Ramos (cell line): Measurements from ENCODE around the gene GPATCH4.
"Not testable (repeated sequence)": the region's sequence is repeated elsewhere in the genome, so short reads cannot be mapped to it uniquely, and the experiment has no call there.

ENCODE experiments used
- in situ Hi-C: fragments of 300-500 bp; cut with MboI; formaldehyde crosslinking; loops from one replicate; pipeline ENCODE4 v1.14.3; 2022; ENCODE audit warnings: low sequenced_read_pairs; ENCODE audit not compliant: unreplicated experiment

The GPATCH4 gene

GRCh38 chr1:156598731-156599432 is 2.4 kb downstream of the GPATCH4 start:
- in situ Hi-C loops = no loop called here

DNA sequence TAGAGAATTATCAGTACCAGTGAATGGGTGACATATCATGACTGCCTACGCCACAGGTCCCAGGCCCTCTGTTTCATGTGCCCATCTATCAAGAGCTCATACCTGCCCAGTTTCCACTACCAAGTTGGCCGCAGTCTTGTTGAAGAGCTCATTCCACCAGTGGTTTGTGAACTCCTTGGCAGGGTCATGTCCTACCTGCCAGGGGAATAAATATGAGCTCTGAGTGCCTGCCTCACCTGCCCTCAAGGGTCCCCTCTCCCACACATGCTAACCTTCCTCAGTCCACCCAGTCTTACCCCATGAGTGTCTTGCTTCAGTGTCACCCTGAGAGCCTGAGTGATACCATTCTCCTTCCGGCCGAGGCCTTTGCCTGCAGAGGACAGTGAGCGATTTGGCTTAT is 3.2 kb downstream of the GPATCH4 start:
- in situ Hi-C loops = no loop called here

GRCh38 chr1:156596426-156596825 is 4.9 kb downstream of the GPATCH4 start:
- in situ Hi-C loops = no loop called here

GRCh38 chr1:156595016-156595415 is 6.3 kb downstream of the GPATCH4 start:
- in situ Hi-C loops = no loop called here

DNA sequence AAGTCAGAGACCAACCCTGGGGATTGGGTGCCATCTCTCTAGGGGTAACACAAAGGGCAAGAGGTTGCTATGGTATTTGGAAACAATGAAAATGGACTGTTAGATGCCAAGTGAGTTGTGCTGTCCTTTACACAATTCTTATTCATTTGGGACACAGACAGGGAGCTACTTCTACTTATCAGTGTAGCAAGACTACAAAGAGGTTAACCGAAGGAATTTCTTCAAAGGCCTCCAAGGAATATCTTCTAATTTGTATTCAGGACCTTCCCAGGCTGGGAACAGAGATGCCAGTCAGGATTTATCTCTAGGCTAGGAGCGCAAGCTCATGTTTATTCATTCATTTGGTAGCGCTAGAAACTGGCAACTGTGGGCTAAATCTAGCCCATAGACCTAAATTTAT is 7.1 kb downstream of the GPATCH4 start:
- in situ Hi-C loops = no loop called here

- in situ Hi-C loops = no loop called here
These were observed 7.7 kb downstream of the GPATCH4 start for GRCh38 chr1:156593661-156593989.

GRCh38 chr1:156592910-156593660 is 8.2 kb downstream of the GPATCH4 start:
- in situ Hi-C loops = no loop called here

DNA sequence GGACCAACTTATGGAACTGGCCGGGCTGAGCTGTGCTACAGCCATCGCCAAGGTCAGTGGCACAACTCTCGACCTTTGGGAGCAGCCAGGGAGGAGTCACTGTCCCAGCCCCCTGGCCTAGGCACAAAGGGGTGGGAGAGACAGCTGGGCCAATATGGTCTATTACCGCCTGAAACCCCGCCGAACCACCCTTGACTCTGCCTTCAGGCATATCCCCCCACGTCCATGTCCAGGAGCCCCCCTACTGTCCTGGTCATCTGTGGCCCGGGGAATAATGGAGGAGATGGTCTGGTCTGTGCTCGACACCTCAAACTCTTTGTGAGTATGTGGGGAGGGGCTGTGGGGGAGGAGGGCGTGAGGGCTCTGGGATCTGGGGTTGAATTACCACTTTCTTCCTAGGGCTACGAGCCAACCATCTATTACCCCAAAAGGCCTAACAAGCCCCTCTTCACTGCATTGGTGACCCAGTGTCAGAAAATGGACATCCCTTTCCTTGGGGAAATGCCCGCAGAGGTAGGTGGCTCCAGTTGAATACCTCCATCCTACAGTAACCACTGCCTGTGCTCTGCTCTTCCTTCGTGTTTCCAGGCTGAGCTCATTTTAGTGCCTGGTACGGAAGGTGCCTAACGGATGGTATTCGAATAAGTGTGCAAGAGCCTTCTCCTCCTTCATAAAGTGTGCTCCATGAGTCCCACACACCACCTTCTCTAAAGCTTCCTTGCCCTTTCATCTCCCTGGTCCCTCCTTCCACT is 8.9 kb downstream of the GPATCH4 start:
- in situ Hi-C loops = no loop called here

DNA sequence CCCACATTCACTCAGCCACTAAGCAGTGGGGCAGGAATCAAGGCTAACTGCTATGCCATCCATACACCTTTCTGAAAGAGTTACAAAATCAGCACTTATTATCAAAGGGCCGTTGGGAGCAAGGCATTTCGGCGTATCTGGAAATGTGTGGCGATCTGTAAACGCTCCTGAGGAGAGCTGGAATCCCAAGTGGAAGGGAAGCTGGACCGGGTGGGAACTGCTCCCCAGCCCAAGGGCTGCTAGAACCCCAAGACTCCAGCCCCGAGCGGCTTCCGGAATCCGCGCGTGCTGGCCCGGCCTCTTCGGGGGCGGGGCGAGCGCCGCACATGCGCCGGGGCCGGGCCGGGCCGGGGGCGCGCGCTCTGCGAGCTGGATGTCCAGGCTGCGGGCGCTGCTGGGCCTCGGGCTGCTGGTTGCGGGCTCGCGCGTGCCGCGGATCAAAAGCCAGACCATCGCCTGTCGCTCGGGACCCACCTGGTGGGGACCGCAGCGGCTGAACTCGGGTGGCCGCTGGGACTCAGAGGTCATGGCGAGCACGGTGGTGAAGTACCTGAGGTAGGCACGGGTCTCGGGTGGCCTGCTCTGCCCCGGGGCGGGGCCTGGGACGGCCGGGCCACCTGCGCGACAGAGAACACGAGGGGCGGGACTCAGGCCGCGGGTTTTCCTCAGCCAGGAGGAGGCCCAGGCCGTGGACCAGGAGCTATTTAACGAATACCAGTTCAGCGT is 9.7 kb downstream of the GPATCH4 start, which contains the start of gene NAXE:
TSS of gene NAXE (plus strand) at position 345 of the 726 bp plus-strand sequence. CDS start at position 374, 29 bp downstream.
- in situ Hi-C loops = no loop called here

- in situ Hi-C loops = no loop called here
These were observed 10.2 kb downstream of the GPATCH4 start for GRCh38 chr1:156591181-156591431.

DNA sequence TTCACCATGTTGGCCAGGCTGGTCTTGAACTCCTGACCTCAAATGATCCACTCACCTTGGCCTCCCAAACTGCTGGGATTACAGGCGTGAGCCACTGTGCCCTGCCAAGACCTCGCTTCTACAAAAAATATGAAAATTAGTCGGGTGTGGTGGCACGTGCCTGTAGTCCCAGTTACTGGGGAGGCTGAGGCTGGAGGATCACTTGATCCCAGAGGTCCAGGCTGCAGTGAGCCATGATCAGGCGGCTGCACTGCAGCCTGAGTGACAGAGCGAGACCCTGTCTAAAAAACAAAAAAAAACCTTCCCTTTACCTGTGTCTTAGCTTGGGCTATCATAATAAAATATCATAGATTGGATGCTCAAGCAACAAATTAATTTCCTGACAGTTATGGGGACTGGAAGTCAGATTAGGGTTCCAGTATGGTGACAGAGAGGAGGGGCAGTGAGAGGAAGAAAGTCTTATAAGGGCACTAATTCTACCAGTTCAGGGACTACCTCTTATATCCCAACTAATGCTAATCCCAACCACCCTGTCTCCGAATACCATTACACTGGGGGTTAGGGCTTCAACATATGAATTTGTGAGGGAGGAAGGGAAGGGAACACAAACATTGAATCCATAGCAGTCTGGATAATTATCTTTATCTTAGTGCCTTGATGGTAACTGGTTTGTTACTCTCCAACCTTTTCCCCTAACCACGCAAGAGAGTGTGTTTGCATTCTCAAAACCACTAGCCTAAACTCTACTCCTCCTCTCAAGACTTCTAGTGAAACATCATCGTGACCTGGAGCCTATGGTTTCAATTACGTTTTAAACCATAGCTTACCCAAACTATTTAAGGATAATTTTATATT is 10.7 kb downstream of the GPATCH4 start:
- in situ Hi-C loops = no loop called here

- in situ Hi-C loops = no loop called here
These were observed 11.7 kb downstream of the GPATCH4 start for GRCh38 chr1:156589546-156589945.

- in situ Hi-C loops = not testable (repeated sequence)
These were observed 13.4 kb downstream of the GPATCH4 start for GRCh38 chr1:156587927-156588326.

GRCh38 chr1:156586892-156587477 is 14.3 kb downstream of the GPATCH4 start:
- in situ Hi-C loops = no loop called here

GRCh38 chr1:156586323-156586722 is 15.0 kb downstream of the GPATCH4 start:
- in situ Hi-C loops = no loop called here

- in situ Hi-C loops = no loop called here
These were observed 16.5 kb downstream of the GPATCH4 start for GRCh38 chr1:156584813-156585212.

- in situ Hi-C loops = no loop called here
These were observed 17.3 kb downstream of the GPATCH4 start for GRCh38 chr1:156583821-156584622.

DNA sequence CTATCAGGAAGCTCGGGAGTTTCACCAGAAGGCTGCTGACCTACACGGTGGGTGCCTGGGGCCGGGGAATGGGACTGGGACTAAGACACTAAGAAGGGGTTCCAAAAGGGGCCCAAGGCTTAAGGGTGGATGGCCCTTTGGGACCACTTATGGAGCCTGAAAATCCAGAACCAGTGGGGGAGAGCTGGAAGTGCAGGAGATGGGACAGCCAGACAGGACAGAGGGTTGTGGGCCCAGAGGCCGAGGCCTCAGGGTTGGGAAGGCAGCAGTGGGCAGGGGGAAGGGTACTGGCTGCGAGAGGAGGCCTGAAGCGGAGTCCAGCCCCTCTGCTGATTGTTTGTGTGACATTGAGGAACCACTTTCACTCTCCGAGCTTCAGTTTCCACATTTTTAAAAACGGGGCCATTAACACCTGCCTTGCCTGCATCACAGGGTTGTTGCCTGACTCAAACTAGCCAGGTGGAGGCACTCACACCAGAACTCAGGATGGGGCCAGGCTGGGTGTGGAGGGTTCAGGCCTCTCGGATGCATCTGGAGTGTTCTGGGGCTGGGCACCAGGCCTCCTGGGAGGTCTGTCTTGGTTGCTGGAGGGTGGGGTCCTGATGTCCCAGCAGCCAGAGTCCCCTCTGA is 18.8 kb downstream of the GPATCH4 start:
- in situ Hi-C loops = no loop called here
